Activated T-helper 2 cell treated with anti-CD3 and anti-CD28 coated beads, Interferon-gamma antibody, Interleukin-2, Interleukin-4, amounts not matched to agents 10 μg/mL and 5 μg/mL and 100 μg/mL, durations not matched to agents 14 hours and 24 hours and 36 hours (primary cell): Measurements from ENCODE around the gene IER2. TPM values are rescaled to one million over a fixed set of nuclear protein-coding genes. Genes with fewer than 3 reads are reported as not detected.

Source experiments
- DNase-seq: peaks from one replicate; pipeline ENCODE4 v3.0.0; 2021; ENCODE audit warnings: low spot score
- H3K27ac Mint-ChIP-seq: one replicate; pipeline ENCODE4 v1.8.0; 2021; ENCODE audit warnings: mixed read lengths
- H3K27me3 Mint-ChIP-seq: one replicate; pipeline ENCODE4 v1.8.0; 2021; ENCODE audit warnings: low read depth, mixed read lengths
- H3K36me3 Mint-ChIP-seq: one replicate; pipeline ENCODE4 v1.8.0; 2021; ENCODE audit warnings: low read depth, mixed read lengths
- H3K4me1 Mint-ChIP-seq: one replicate; pipeline ENCODE4 v1.8.0; 2021; ENCODE audit warnings: low read depth, mixed read lengths
- H3K4me3 Mint-ChIP-seq: one replicate; pipeline ENCODE4 v1.8.0; 2021; ENCODE audit warnings: low read depth, mild to moderate bottlenecking, moderate library complexity, mixed read lengths
- H3K9me3 Mint-ChIP-seq: one replicate; pipeline ENCODE4 v1.8.0; 2021; ENCODE audit warnings: mixed read lengths
- intact Hi-C: fragments of 100-400 bp; cut with micrococcal nuclease; formaldehyde crosslinking; loops from one replicate; pipeline ENCODE4 v1.15.1; 2023
- total RNA-seq: library from RNA; stranded (reverse); gene quantifications from 2 replicates; pipeline ENCODE4 v1.2.3, GENCODE V29; 2022

Gene IER2
- total RNA-seq, 1 donor from 2014 or later, result 143 TPM

DNA sequence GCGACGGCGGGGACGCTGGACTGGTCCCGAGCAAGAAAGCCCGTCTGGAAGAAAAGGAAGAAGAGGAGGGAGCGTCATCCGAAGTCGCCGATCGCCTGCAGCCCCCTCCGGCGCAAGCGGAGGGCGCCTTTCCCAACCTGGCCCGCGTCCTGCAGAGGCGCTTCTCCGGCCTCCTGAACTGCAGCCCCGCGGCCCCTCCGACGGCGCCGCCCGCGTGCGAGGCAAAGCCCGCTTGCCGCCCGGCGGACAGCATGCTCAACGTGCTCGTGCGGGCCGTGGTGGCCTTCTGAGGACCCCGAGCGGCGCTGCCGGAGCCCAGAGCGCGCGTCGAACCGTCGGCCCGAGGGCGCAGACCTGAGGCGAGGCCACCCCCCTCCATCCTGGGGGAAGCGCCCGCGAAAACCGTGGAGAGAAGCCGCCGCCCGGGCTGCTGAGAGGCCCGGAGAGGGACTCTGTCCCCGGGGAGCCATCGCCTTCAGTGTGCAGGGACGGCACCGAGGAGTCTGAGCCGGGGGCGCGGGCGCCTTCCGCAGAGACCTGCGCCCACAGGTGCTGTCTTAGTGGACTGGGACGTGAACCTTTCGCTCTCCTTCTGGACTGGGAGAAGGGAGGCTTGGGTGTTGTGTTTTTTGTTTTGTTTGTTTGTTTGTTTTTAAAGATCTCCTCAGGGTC is 3.5 kb downstream of the IER2 start:
- peaks cover 40% of the 10 kb centered on the region for H3K36me3 Mint-ChIP-seq
- H3K4me3 Mint-ChIP-seq, result peak overlapping the region; percentile 96
- intact Hi-C loops, result loop anchor here (2.0 to 5.0 kb wide), 2 partner anchors 53 to 684 kb away; no protein-coding TSS in a partner anchor
- H3K4me1 Mint-ChIP-seq, result peaks cover 32% of the 10 kb centered on the region
- peak overlapping the region; percentile 99 for H3K27ac Mint-ChIP-seq
- DNase-seq, result no peak
- no peaks in the 10 kb centered on the region for H3K9me3 Mint-ChIP-seq
- H3K27me3 Mint-ChIP-seq, result no peaks in the 10 kb centered on the region

DNA sequence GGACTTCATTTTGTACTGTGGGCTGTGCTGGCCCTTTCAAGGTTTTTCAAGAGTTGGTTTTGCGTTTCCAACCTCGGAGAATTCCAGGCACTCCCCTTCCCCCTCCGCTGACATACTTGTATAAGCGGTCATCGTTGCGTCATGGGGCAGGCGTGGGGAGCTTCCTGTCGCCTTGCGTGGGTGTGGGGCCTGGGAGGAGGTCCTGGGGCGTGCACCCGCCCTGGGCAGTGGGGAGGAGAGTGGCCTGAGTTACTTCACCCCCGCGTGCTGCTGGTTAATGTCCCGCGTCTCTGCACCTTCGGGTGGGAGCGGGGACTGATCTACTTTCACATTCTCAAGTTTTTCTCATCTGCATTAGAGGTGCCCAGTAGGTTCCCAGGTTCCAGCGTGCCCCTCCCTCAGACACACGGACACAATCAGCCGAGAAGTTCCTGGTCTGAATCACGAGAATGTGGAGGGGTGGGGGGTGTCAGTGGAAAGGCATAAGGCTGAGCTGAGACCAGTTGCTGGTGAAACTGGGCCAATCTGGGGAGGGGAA is 4.1 kb downstream of the IER2 start:
- peaks cover 38% of the 10 kb centered on the region for H3K36me3 Mint-ChIP-seq
- H3K27ac Mint-ChIP-seq, result peak overlapping the region; percentile 92
- DNase-seq, result peak; percentile 50
- peaks cover 28% of the 10 kb centered on the region for H3K4me1 Mint-ChIP-seq
- peak overlapping the region; percentile 96 for H3K4me3 Mint-ChIP-seq
- intact Hi-C loops, result loop anchor here (2.0 to 5.0 kb wide), 2 partner anchors 54 to 683 kb away; no protein-coding TSS in a partner anchor
- no peaks in the 10 kb centered on the region for H3K9me3 Mint-ChIP-seq
- no peaks in the 10 kb centered on the region for H3K27me3 Mint-ChIP-seq

DNA sequence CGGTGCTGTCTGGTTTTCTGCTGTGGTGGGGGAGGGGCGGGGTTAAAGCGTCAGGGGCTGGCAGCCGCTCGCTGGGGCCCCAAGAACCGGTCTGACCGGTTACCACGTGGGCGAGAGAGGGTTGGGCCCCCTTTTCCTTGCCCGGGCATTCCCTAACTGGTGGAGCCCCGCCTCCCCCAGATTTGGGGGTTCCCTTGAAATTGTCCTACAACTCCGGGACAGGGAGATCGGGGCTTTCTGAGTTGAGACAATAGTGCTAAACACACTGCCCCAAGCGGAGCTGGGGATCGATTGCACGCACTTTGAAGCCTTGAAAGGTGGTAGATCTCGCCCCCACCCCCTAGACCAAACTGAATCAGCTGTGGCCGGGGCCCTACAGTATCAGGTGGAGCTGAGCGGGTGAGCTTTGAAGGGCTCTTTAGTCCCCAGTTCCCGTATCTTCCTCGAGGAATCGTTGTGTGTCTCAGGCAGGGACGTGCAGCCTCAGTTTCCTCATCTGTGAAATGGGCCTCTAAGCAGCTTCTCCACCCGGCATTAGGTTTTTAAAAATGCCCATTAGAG is 4.8 kb downstream of the IER2 start:
- peak; percentile 68 for DNase-seq
- peak overlapping the region; percentile 92 for H3K27ac Mint-ChIP-seq
- no peaks in the 10 kb centered on the region for H3K27me3 Mint-ChIP-seq
- peaks cover 36% of the 10 kb centered on the region for H3K36me3 Mint-ChIP-seq
- peaks cover 28% of the 10 kb centered on the region for H3K4me1 Mint-ChIP-seq
- peak overlapping the region; percentile 96 for H3K4me3 Mint-ChIP-seq
- intact Hi-C loops, result loop anchor here (1.0 to 5.0 kb wide), 3 partner anchors 8 to 682 kb away; no protein-coding TSS in a partner anchor
- no peaks in the 10 kb centered on the region for H3K9me3 Mint-ChIP-seq

DNA sequence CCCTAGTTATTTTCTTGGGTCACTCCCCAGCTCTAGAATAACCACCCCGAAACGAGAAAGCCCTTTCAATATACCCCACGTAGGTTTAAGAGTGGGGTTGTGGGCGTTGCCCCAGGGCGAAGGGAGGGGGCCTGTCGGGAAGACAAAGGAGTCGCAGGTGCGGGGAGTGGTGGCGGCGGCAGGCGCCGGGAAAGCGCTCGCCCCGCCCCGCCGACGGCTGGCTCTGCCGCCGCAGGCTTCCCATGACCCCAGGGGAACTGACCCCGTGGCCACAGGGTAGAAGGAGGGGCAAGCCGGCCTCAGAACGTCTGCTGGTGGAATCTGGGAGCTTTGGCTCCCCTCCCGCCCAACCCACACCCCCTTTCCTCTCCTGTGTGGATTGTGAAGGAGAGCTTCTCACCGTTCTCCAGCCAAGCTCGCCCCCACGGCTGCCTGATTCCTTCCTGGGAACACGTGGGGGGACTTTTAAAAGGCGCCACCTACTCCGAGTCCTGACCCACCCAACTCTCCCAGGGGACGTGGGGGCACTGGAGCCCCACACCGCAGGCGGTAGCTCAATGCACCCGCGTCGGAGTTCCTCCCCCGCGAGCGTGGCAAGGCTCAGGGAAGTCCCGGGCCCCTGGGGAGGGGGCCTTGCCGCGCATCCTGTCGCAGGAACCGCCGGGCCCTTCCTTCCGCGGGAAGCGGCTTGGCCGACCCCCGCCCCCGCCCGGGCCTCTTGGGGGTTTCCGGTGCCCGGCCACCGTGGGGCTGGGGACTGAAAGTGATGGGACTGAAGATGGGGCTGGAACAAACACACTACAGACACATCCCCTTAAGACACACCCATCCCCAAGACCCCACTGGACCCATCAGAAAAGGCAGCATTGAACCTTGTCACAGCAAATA is 5.5 kb downstream of the IER2 start:
- H3K27ac Mint-ChIP-seq, result peak overlapping the region; percentile 99
- peak overlapping the region; percentile 96 for H3K4me3 Mint-ChIP-seq
- no peaks in the 10 kb centered on the region for H3K9me3 Mint-ChIP-seq
- H3K27me3 Mint-ChIP-seq, result no peaks in the 10 kb centered on the region
- intact Hi-C loops, result loop anchor here (1.0 to 2.0 kb wide), 4 partner anchors 8 to 365 kb away; partner anchors contain the start of gene JUNB
- peaks cover 32% of the 10 kb centered on the region for H3K4me1 Mint-ChIP-seq
- peak; percentile 76 for DNase-seq
- peaks cover 32% of the 10 kb centered on the region for H3K36me3 Mint-ChIP-seq

DNA sequence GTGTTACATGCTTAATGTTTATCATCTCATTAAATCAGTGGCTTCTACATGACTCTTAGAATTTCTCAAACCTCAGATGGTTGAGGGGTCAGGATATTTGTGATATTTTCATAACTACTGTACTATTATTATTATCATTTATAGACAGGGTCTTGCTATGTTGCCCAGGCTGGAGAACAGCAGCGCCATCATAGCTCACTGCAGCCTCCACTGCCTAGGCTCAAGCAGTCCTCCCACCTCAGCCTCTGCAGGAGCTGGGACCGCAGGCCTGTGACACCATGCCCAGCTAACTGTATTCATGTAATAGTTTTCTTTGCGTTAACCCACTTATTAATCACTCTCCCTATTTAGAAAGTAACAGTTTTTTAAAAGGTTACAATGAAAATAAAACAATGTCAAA is 9.5 kb downstream of the IER2 start:
- Mint-ChIP-seq H3K4me3 (peak overlapping the region; percentile 35), H3K36me3 (peaks cover 9% of the 10 kb centered on the region), H3K4me1 (peaks cover 48% of the 10 kb centered on the region), H3K9me3 (no peaks in the 10 kb centered on the region), H3K27ac (no peak overlapping the region), H3K27me3 (no peaks in the 10 kb centered on the region)
- DNase-seq, result no peak
- intact Hi-C loops, result loop anchor here (10.0 kb wide), 1 partner anchor 1355 kb away; the partner anchor contains the start of gene DNAJB1

DNA sequence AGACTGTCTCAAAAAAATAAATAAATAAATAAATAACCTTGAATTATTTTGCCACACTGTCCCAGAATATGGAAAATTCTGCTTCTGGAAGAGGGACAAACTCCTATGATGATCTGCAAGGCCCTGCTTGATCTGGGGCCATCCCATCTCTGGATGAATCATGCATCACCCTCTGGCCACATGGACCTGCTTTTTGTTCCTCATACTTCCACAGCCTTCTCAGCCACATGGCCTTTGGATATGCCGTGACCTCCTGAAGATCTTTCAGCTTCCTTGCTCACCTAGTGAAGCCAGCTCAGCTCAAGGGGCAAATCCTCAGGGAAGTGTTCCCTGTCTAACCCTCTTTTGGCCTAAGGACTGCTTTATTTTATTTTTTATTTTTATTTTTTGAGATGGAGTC is 10.3 kb downstream of the IER2 start:
- H3K27ac Mint-ChIP-seq, result peak overlapping the region; percentile 78
- H3K4me3 Mint-ChIP-seq, result no peak overlapping the region
- no peak for DNase-seq
- H3K4me1 Mint-ChIP-seq, result peaks cover 51% of the 10 kb centered on the region
- no peaks in the 10 kb centered on the region for H3K27me3 Mint-ChIP-seq
- peaks cover 3% of the 10 kb centered on the region for H3K36me3 Mint-ChIP-seq
- intact Hi-C loops, result loop anchor here (10.0 kb wide), 1 partner anchor 1354 kb away; the partner anchor contains the start of gene DNAJB1
- no peaks in the 10 kb centered on the region for H3K9me3 Mint-ChIP-seq

DNA sequence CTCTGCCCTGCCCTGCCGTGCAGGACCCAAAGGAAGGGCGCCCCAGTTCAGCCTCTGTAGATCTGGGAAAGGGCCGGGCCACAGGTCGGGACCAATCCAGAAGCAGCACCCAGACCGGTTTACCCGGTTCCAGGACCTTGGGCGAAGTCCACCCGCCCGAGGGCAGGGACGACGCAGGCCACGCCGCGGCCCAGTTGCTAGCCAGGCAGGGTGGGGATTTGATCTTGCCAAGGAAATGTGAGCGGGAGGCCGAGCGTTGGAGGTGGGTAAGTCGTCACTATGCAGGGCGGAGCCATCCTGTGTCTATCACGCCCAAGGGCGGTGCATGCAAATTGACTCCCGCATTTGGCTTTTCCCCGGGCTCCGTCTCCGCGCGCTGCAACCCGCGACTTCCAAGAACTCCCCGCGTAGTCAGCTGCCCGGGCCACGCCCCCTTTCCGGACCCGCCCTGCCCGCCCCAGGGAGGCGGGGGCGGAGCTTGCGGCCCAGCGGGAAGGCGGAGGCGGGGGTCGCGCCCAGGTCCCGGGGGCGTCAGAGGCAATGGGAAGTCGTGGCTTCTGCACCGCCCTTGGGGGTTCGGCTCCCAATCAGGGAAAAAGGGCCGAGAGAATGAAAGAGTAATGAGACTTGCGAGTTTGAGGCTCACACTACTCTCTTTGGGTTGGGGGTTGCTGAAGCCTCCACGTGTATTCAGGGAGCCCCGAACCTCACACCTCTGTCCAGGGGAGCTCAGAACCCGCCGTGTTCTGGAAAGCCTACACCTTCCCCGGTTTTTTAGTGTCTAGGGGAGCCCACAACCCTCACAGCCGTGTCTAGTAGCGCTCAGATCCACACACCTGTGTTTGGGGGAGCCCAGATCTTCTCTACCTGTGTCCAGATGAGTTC is 12.8 kb downstream of the IER2 start:
- peak overlapping the region; percentile 86 for H3K4me3 Mint-ChIP-seq
- peak overlapping the region; percentile 95 for H3K27ac Mint-ChIP-seq
- DNase-seq, result peak; percentile 89
- no peaks in the 10 kb centered on the region for H3K9me3 Mint-ChIP-seq
- H3K36me3 Mint-ChIP-seq, result no peaks in the 10 kb centered on the region
- intact Hi-C loops, result loop anchor here (1.0 to 10.0 kb wide), 3 partner anchors 8 to 1352 kb away; partner anchors contain the start of gene DNAJB1
- peaks cover 48% of the 10 kb centered on the region for H3K4me1 Mint-ChIP-seq
- no peaks in the 10 kb centered on the region for H3K27me3 Mint-ChIP-seq

DNA sequence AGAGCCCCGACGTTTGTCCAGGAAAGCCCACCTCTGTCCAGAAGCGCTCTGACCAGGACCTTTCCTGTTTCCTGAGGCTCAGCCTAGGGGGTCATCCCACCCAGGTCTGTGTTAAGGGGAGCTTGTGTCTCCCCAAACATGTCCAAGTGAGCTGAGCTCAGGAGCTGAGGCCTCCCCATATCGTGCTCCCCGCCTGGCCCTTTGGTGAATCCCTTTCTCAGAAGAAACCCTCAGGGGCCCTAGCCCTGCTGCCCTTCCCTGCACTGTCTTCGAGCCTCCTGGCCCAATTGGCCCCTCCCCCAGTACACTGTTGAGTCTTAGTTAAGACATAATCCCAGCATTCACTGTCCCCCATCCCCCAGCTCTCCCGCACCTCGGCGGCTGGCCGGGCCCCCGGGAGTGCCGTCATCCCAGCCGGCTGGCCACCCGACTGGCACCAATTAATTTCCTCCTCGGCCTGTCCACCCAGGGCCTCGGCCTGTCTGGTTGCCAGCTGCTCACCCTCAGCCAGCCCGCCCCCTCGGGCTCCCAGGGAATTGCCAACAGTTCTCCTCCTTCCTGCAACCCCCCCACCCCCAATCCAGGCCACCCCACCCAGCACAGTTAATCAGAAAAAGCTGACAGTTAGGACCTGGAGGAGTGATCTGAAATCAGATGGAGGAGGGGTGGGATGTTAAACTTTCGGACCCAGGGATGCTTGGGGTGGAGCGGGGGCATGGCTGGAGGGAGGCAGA is 13.6 kb downstream of the IER2 start:
- Mint-ChIP-seq H3K27ac (peak overlapping the region; percentile 95), H3K4me1 (peaks cover 45% of the 10 kb centered on the region), H3K27me3 (no peaks in the 10 kb centered on the region), H3K9me3 (no peaks in the 10 kb centered on the region), H3K4me3 (peak overlapping the region; percentile 70), H3K36me3 (no peaks in the 10 kb centered on the region)
- peak; percentile 56 for DNase-seq
- intact Hi-C loops, result loop anchor here (1.0 to 10.0 kb wide), 3 partner anchors 8 to 1351 kb away; partner anchors contain the start of gene DNAJB1

DNA sequence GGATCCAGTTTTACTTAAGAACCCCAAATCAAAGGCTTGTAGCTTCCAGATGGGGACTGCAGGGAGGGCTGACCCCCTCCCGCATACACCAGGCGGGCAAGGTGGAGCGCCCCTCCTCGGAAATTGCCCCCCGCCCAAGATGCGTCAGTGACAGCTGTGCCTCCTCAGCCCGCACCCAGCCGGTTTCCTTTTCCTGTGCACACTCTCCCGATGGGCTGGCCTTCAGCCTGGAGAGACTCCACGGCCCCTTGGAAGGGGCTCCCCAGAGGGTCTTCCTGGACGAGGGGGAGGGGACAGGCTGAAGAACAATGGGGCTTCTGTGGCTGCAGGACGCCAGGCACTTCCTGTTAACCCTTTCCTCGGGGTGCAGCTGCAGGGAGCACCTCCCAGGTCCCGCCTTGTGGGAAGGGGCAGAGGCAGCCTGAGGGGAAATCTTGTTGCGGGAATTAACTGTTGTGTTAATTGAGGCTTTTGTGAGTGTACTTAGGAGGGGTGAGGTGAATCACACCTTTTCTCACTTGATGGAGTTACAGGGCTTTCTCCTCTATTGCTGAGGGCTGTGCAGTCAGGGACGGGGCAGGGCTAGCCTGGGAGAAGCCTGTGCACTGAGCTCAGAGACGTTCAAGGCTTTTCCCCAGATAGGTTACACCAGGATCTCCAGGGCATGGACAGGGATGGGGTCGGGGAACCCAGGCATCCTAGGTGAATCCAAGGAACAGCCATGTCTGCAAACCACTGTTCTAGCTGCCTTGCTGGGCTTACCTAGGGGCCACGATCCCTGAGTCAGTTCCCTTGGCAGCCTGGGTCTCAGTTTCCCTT is 14.3 kb downstream of the IER2 start:
- Mint-ChIP-seq H3K4me1 (peaks cover 53% of the 10 kb centered on the region), H3K27ac (peak overlapping the region; percentile 95), H3K9me3 (no peaks in the 10 kb centered on the region), H3K36me3 (no peaks in the 10 kb centered on the region), H3K4me3 (peak overlapping the region; percentile 70), H3K27me3 (no peaks in the 10 kb centered on the region)
- peak; percentile 38 for DNase-seq
- intact Hi-C loops, result loop anchor here (10.0 kb wide), 1 partner anchor 1350 kb away; the partner anchor contains the start of gene DNAJB1

DNA sequence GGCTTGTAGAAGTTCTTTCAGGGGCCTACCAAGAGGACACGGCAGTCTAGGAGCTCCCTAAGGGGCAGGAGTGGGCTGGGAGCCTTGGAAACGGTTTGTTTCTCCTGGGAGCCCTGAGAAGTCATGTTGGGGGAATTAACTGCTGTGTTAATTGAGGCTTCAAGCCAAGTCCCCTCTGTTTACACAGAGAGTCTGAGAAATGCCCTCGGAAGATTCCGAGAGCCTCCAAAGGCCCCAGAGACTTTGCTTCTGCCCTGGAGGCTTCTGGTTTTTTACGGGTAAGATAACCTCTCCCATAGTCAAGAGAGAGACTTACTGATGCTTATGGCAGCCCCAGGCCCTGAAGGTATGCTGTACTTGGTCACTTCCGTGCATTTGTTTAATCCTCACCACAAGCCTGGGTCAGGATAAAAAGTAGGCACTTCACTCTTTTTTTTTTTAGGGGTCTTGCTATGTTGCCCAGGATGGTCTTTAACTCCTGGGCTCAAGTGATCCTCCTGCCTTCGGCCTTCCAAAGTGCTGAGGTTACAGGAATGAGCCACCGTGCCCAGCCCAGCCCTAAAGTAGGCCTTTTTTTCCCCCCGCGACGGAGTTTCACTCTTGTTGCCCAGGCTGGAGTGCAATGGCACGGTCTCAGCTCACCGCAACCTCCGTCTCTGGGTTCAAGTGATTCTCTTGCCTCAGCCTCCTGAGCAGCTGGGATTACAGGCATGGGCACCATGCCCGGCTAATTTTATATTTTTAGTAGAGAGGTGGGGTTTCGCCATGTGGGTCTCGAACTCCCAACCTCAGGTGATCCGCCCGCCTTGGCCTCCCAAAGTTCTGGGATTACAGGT is 15.2 kb downstream of the IER2 start:
- Mint-ChIP-seq H3K4me1 (peaks cover 57% of the 10 kb centered on the region), H3K27ac (peak overlapping the region; percentile 95), H3K4me3 (no peak overlapping the region), H3K27me3 (no peaks in the 10 kb centered on the region), H3K36me3 (no peaks in the 10 kb centered on the region), H3K9me3 (no peaks in the 10 kb centered on the region)
- DNase-seq, result no peak
- intact Hi-C loops, result loop anchor here (10.0 kb wide), 1 partner anchor 1349 kb away; the partner anchor contains the start of gene DNAJB1
